ENCODE data around the gene MRPL55.

The MRPL55 gene

GRCh38 chr1:228087771-228088251 is 21.3 kb downstream of the MRPL55 start:
- TF ChIP-seq CTCF (IDR thresholded peaks at IDR 0.05; ENCODE audit: low read depth, low read length) = no peak
- H3K4me3 ChIP-seq (ENCODE audit: low read depth, low read length) = peak overlapping the region; percentile 1

GRCh38 chr1:228085287-228085951 is 23.7 kb downstream of the MRPL55 start:
- H3K4me3 ChIP-seq (ENCODE audit: low read depth, low read length) = peak overlapping the region; percentile 97
- TF ChIP-seq CTCF (IDR thresholded peaks at IDR 0.05; ENCODE audit: low read depth, low read length) = no peak

GRCh38 chr1:228084797-228085196 is 24.3 kb downstream of the MRPL55 start:
- no peak for TF ChIP-seq CTCF (IDR thresholded peaks at IDR 0.05; ENCODE audit: low read depth, low read length)
- H3K4me3 ChIP-seq (ENCODE audit: low read depth, low read length) = peak overlapping the region; percentile 97

GRCh38 chr1:228084325-228084724 is 24.8 kb downstream of the MRPL55 start:
- TF ChIP-seq CTCF (IDR thresholded peaks at IDR 0.05; ENCODE audit: low read depth, low read length) = no peak
- peak overlapping the region; percentile 97 for H3K4me3 ChIP-seq (ENCODE audit: low read depth, low read length)

- no peak for TF ChIP-seq CTCF (IDR thresholded peaks at IDR 0.05; ENCODE audit: low read depth, low read length)
- peak overlapping the region; percentile 97 for H3K4me3 ChIP-seq (ENCODE audit: low read depth, low read length)
Observed at GRCh38 chr1:228083871-228084278, 25.2 kb downstream of the MRPL55 start.

- TF ChIP-seq CTCF (IDR thresholded peaks at IDR 0.05; ENCODE audit: low read depth, low read length) = no peak
- peak overlapping the region; percentile 97 for H3K4me3 ChIP-seq (ENCODE audit: low read depth, low read length)
Observed at GRCh38 chr1:228082918-228083870, 25.9 kb downstream of the MRPL55 start.
